SK-N-SH (cell line): ENCODE measurements around the gene EGF.

Source experiments
- EP300 ChIP-seq, 2 experiments: IDR thresholded peaks; 2 replicates each; pipeline versions ENCODE4 v1.4.0 to v1.6.1; 2012; ENCODE audit warnings: borderline replicate concordance in 1 of 2, low read depth in 1 of 2, low read length in 1 of 2
- GABPA ChIP-seq: IDR thresholded peaks from 2 replicates; pipeline ENCODE4 v1.4.0; 2012; ENCODE audit warnings: low read depth, mild to moderate bottlenecking
- POLR2AphosphoS5 ChIP-seq: IDR thresholded peaks from 2 replicates; pipeline ENCODE4 v1.6.1; 2012; ENCODE audit warnings: low read depth, low read length
- RAD21 ChIP-seq: IDR thresholded peaks from 2 replicates; pipeline ENCODE4 v1.6.1; 2012; ENCODE audit warnings: mild to moderate bottlenecking, low read length
- RCOR1 ChIP-seq: fragments of 150-350 bp; IDR thresholded peaks from 2 replicates; pipeline ENCODE4 v1.6.1; 2017; ENCODE audit warnings: antibody characterized with exemption, low read length
- TCF12 ChIP-seq: IDR thresholded peaks from 2 replicates; pipeline ENCODE4 v1.4.0; 2012
- TEAD4 ChIP-seq: IDR thresholded peaks from 2 replicates; pipeline ENCODE4 v1.4.0; 2012; ENCODE audit warnings: mild to moderate bottlenecking, borderline replicate concordance; ENCODE audit not compliant: insufficient read depth
- YY1 ChIP-seq: IDR thresholded peaks from 2 replicates; pipeline ENCODE4 v1.4.0; 2012; ENCODE audit warnings: low read depth, mild to moderate bottlenecking
- TF ChIP-seq, protein P1 (sequence below): fragments of 200-600 bp; sonication (generic); IDR thresholded peaks from 2 replicates; pipeline ENCODE4 v1.6.1; 2017; ENCODE audit warnings: antibody characterized with exemption, mild to moderate bottlenecking, moderate library complexity
- TF ChIP-seq, protein P2 (sequence below): IDR thresholded peaks from 2 replicates; pipeline ENCODE4 v1.4.0; 2012; ENCODE audit warnings: low read depth
- TF ChIP-seq, protein P3 (sequence below): IDR thresholded peaks from 2 replicates; pipeline ENCODE4 v1.4.0; 2012; ENCODE audit warnings: low read depth, borderline replicate concordance

- TF ChIP-seq, protein P1, sequence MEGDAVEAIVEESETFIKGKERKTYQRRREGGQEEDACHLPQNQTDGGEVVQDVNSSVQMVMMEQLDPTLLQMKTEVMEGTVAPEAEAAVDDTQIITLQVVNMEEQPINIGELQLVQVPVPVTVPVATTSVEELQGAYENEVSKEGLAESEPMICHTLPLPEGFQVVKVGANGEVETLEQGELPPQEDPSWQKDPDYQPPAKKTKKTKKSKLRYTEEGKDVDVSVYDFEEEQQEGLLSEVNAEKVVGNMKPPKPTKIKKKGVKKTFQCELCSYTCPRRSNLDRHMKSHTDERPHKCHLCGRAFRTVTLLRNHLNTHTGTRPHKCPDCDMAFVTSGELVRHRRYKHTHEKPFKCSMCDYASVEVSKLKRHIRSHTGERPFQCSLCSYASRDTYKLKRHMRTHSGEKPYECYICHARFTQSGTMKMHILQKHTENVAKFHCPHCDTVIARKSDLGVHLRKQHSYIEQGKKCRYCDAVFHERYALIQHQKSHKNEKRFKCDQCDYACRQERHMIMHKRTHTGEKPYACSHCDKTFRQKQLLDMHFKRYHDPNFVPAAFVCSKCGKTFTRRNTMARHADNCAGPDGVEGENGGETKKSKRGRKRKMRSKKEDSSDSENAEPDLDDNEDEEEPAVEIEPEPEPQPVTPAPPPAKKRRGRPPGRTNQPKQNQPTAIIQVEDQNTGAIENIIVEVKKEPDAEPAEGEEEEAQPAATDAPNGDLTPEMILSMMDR, result no peak
- TF ChIP-seq RCOR1 (no peak), GABPA (no peak), YY1 (no peak), POLR2AphosphoS5 (no peak), TEAD4 (no peak), EP300 (IDR thresholded peaks at IDR 0.05; ENCODE audit: borderline replicate concordance in 1 of 2, low read depth in 1 of 2, low read length in 1 of 2) (no peak), TCF12 (no peak), RAD21 (no peak)
- TF ChIP-seq, protein P2, sequence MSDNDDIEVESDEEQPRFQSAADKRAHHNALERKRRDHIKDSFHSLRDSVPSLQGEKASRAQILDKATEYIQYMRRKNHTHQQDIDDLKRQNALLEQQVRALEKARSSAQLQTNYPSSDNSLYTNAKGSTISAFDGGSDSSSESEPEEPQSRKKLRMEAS, result no peak
- TF ChIP-seq, protein P3, sequence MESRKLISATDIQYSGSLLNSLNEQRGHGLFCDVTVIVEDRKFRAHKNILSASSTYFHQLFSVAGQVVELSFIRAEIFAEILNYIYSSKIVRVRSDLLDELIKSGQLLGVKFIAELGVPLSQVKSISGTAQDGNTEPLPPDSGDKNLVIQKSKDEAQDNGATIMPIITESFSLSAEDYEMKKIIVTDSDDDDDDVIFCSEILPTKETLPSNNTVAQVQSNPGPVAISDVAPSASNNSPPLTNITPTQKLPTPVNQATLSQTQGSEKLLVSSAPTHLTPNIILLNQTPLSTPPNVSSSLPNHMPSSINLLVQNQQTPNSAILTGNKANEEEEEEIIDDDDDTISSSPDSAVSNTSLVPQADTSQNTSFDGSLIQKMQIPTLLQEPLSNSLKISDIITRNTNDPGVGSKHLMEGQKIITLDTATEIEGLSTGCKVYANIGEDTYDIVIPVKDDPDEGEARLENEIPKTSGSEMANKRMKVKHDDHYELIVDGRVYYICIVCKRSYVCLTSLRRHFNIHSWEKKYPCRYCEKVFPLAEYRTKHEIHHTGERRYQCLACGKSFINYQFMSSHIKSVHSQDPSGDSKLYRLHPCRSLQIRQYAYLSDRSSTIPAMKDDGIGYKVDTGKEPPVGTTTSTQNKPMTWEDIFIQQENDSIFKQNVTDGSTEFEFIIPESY, result no peak
Measured at GRCh38 chr4:109973529-109973905, 60.8 kb downstream of the EGF start.
